Fibroblast of skin of back (primary cell): ENCODE results near the gene SPATA3.
A peak's percentile ranks its signal among the peaks of the same experiment; 100 is the strongest.

Source experiments
- DNase-seq: peaks from one replicate; pipeline ENCODE4 v3.0.0-alpha.2; 2013

SPATA3 gene

GRCh38 chr2:231050018-231050901, 54.3 kb downstream of the SPATA3 start:
- no peak for DNase-seq

- no peak for DNase-seq
Observed at GRCh38 chr2:231051116-231051515, 55.2 kb downstream of the SPATA3 start.

GRCh38 chr2:231052494-231053451, 56.9 kb downstream of the SPATA3 start:
- peak; percentile 82 for DNase-seq

- no peak for DNase-seq
Observed at GRCh38 chr2:231053846-231054245, 57.9 kb downstream of the SPATA3 start.

GRCh38 chr2:231056453-231057416, 60.8 kb downstream of the SPATA3 start, which contains the start of gene PSMD1:
Gene PSMD1, plus strand, starts transcription at chr2:231056867. Its CDS starts 159 bp downstream, at chr2:231057026.
- DNase-seq: peak; percentile 90

- DNase-seq: no peak
Observed at GRCh38 chr2:231057590-231057989, 61.7 kb downstream of the SPATA3 start.
